ENCODE data around the gene SCAMP5. TPM values are rescaled to one million over a fixed set of nuclear protein-coding genes. Genes with fewer than 3 reads are reported as not detected.

The SCAMP5 gene
- polyA plus RNA-seq, 1 donor (not counting 4 experiments of a cell fraction or from before 2014, with no cell fraction given), result 1.9 TPM

GRCh38 chr15:75064846-75065245 lies 69.5 kb downstream of the SCAMP5 start:
- FAIRE-seq (no peak), DNase-seq (ENCODE audit: low read depth, low spot score) (no peak)
- TF ChIP-seq CTCF (optimal IDR thresholded peaks at IDR 0.05 in 1 of 3, IDR thresholded peaks at IDR 0.05 in 1 of 3, conservative IDR thresholded peaks at IDR 0.05 in 1 of 3; ENCODE audit: extremely low read depth in 1 of 3, insufficient read depth in 2 of 3, low read length in 3 of 3) (no peak), EZH2 (IDR thresholded peaks at IDR 0.05; ENCODE audit: low read length) (no peak)
- Histone ChIP-seq H3K9me1 (ENCODE audit: control insufficient read depth, extremely low read depth, insufficient read depth, low read length) (no peaks in the 10 kb centered on the region), H3K27ac (ENCODE audit: control insufficient read depth, insufficient read depth, low read length) (no peak overlapping the region), H3K4me1 (ENCODE audit: control insufficient read depth, extremely low read depth, insufficient read depth, low read length) (peaks cover 22% of the 10 kb centered on the region), H3K9ac (ENCODE audit: control insufficient read depth, extremely low read depth, insufficient read depth, low read length) (no peak overlapping the region), H3K36me3 (ENCODE audit: control insufficient read depth in 2 of 2, extremely low read depth in 1 of 2, insufficient read depth in 2 of 2, low read length in 2 of 2) (no peaks in the 10 kb centered on the region), H3K4me3 (ENCODE audit: control insufficient read depth in 2 of 3, extremely low read depth in 1 of 3, insufficient read depth in 2 of 3, low read depth in 1 of 3, low read length in 3 of 3) (no peak overlapping the region), H3K9me3 (ENCODE audit: control insufficient read depth, low read depth, low read length) (no peaks in the 10 kb centered on the region), H2AFZ (ENCODE audit: control insufficient read depth, low read length) (no peak overlapping the region), H4K20me1 (ENCODE audit: control insufficient read depth, extremely low read depth, insufficient read depth, low read length) (no peaks in the 10 kb centered on the region), H3K4me2 (ENCODE audit: control insufficient read depth, extremely low read depth, insufficient read depth, low read depth, low read length) (no peak overlapping the region), H3K79me2 (ENCODE audit: control insufficient read depth, insufficient read depth, low read length) (no peaks in the 10 kb centered on the region), H3K27me3 (ENCODE audit: control insufficient read depth, extremely low read depth, insufficient read depth, low read length) (peaks cover 5% of the 10 kb centered on the region)
- dilution Hi-C loops (cut with MboI; ENCODE audit: extremely low pct_ligation_motif_present, low sequenced_read_pairs), result no loop called here

GRCh38 chr15:75065467-75065850 lies 70.1 kb downstream of the SCAMP5 start:
- DNase-seq (ENCODE audit: low read depth, low spot score) (no peak), FAIRE-seq (no peak)
- TF ChIP-seq CTCF (optimal IDR thresholded peaks at IDR 0.05 in 1 of 3, IDR thresholded peaks at IDR 0.05 in 1 of 3, conservative IDR thresholded peaks at IDR 0.05 in 1 of 3; ENCODE audit: extremely low read depth in 1 of 3, insufficient read depth in 2 of 3, low read length in 3 of 3), result no peak
- no peak for TF ChIP-seq EZH2 (IDR thresholded peaks at IDR 0.05; ENCODE audit: low read length)
- Histone ChIP-seq H3K9ac (ENCODE audit: control insufficient read depth, extremely low read depth, insufficient read depth, low read length) (no peak overlapping the region), H3K4me3 (ENCODE audit: control insufficient read depth in 2 of 3, extremely low read depth in 1 of 3, insufficient read depth in 2 of 3, low read depth in 1 of 3, low read length in 3 of 3) (no peak overlapping the region), H2AFZ (ENCODE audit: control insufficient read depth, low read length) (no peak overlapping the region), H4K20me1 (ENCODE audit: control insufficient read depth, extremely low read depth, insufficient read depth, low read length) (no peaks in the 10 kb centered on the region), H3K4me1 (ENCODE audit: control insufficient read depth, extremely low read depth, insufficient read depth, low read length) (peaks cover 22% of the 10 kb centered on the region), H3K36me3 (ENCODE audit: control insufficient read depth in 2 of 2, extremely low read depth in 1 of 2, insufficient read depth in 2 of 2, low read length in 2 of 2) (no peaks in the 10 kb centered on the region), H3K79me2 (ENCODE audit: control insufficient read depth, insufficient read depth, low read length) (no peaks in the 10 kb centered on the region), H3K27me3 (ENCODE audit: control insufficient read depth, extremely low read depth, insufficient read depth, low read length) (peaks cover 5% of the 10 kb centered on the region), H3K4me2 (ENCODE audit: control insufficient read depth, extremely low read depth, insufficient read depth, low read depth, low read length) (no peak overlapping the region), H3K9me1 (ENCODE audit: control insufficient read depth, extremely low read depth, insufficient read depth, low read length) (no peaks in the 10 kb centered on the region), H3K9me3 (ENCODE audit: control insufficient read depth, low read depth, low read length) (no peaks in the 10 kb centered on the region), H3K27ac (ENCODE audit: control insufficient read depth, insufficient read depth, low read length) (no peak overlapping the region)
- dilution Hi-C loops (cut with MboI; ENCODE audit: extremely low pct_ligation_motif_present, low sequenced_read_pairs), result no loop called here

Measured in keratinocyte (primary cell).